HG03196 (cell line): Measurements from ENCODE around the gene BTBD6.
"Not testable (repeated sequence)": the region's sequence is repeated elsewhere in the genome, so short reads cannot be mapped to it uniquely, and the experiment has no call there.

Experiments used
- ATAC-seq: cut with Tn5 transposase; IDR thresholded peaks from one replicate; pipeline ENCODE4 v1.9.1; 2021; ENCODE audit not compliant: unreplicated experiment

Gene BTBD6

DNA sequence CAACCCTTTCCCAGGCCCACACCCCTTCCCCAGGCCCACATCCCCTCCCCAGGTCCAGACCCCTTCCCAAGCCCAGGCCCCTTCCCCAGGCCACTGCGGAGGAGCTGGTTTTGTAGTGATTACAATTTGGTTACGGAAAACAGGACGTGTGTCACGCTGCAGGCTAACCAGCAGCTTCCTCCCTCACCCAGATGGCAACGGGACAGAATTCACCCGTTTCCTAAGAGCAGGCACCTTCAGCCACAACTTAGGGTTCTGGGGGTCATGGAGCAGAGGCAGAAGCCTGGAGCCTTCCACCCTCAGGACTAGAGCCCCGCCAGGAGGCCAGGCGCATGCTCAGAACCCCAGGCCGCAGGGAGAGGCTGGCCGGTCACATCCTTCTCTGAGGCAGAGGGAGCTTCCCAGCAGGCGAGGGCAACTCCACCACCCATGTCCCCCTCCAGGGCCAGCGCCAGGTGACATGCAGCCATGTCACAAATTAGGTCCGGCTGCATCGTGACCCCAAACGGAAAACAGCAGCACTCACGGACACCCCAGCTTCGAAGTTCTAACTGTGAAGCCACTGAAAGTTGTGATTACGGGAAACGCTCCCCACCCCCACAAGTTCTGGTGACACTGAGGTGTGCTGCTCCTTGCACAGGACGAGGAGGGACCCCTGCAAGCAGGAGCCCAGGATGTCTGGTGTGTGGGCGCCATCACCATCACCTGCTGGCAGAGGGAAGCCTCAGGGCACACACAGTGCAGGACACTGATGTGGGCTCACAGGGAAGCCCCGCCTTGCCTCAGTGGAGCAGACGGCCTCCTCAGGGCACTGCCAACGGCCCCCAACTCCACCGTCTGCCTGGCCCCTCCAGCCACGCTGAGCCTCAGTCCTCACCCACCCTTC lies 44.7 kb downstream of the BTBD6 start:
- ATAC-seq: no peak

DNA sequence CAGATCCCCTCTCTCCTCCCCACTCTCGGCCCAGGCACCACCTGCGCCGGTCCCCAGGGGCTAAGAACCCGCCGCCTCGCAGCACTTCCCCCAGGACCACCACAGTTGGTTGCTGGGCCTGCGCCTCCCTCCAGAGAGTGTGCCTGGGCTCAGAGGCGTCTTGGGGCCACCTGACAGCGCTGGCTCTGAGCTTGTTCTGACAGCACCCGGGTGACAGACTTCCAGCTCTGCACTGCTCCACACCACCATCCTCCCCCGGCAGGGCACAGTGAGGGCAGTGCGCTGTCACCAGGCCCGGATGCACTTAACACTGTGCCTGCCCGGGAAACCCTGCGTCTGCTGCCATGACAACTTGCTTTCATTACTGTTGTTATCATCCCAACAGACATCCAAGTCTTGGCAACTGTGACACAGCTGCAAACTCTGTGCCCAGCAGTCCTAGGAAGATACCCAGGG lies 45.8 kb downstream of the BTBD6 start:
- no peak for ATAC-seq

DNA sequence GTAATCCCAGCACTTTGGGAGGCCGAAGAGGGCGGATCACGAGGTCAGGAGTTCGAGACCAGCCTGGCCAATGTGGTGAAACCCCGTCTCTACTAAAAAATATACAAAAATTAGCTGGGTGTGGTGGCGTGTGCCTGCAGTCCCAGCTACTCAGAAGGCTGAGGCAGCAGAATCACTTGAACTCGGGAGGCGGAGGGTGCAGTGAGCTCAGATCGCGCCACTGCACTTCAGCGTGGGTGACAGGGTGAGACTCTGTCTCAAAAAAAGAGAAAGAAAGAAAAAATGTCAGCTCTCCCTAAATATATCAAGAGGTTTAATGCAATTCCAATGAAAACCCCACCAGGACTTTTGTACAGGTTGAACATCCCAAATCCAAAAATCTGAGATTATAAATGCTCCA lies 49.0 kb downstream of the BTBD6 start:
- ATAC-seq: not testable (repeated sequence)

GRCh38 chr14:105299654-105300541 lies 51.6 kb downstream of the BTBD6 start:
- peak; percentile 23 for ATAC-seq
